Measurements from ENCODE around the gene PTPRR.

- TF ChIP-seq ZNF274 (IDR thresholded peaks at IDR 0.05; ENCODE audit: low read depth, low read length) (no peak), YY1 (IDR thresholded peaks at IDR 0.05; ENCODE audit: insufficient read depth, insufficient read length) (no peak), SUZ12 (IDR thresholded peaks at IDR 0.05; ENCODE audit: extremely low read depth, insufficient read depth, insufficient read length) (no peak)
Measured at GRCh38 chr12:70928071-70928470, 7.5 kb upstream of the PTPRR start.

Measured in NT2/D1 (cell line).